Caco-2 (cell line): ENCODE measurements around the gene EFCAB12. TPM values are rescaled to one million over a fixed set of nuclear protein-coding genes. Genes with fewer than 3 reads are reported as not detected.

Source experiments
- BruUV-seq: library from RNA; stranded (reverse); fragments of 400-500 nt; replicated peaks from 2 replicates; lab custom pipeline; 2021; lab: Mats Ljungman, UMichigan
- CTCF ChIA-PET: fragments of 300-600 bp; sonication (Branson Sonifier 250); formaldehyde crosslinking; loops from one replicate; lab custom pipeline; 2022; ENCODE audit warnings: antibody characterized with exemption; lab: Charles Lee
- POLR2A ChIA-PET: fragments of 300-600 bp; sonication (Branson Sonifier 250); formaldehyde crosslinking; loops from one replicate; lab custom pipeline; 2022; ENCODE audit warnings: antibody characterized with exemption; lab: Charles Lee
- DNase-seq, 2 experiments: peaks; one replicate each; pipeline versions ENCODE4 v3.0.0 to v3.0.0-alpha.2; 2020 to 2022
- H3K27me3 ChIP-seq: replicated peaks from 2 replicates; pipeline ENCODE4 v1.6.0; 2011; ENCODE audit warnings: low read length; ENCODE audit not compliant: control insufficient read depth, insufficient read depth
- H3K36me3 ChIP-seq: 2 replicates; pipeline ENCODE4 v1.5.1; 2011; ENCODE audit warnings: low read length; ENCODE audit not compliant: control insufficient read depth, insufficient read depth
- H3K4me1 ChIP-seq: fragments of 250-450 bp; sonication (Bioruptor Pico); 2 replicates; pipeline ENCODE4 v1.5.1; 2020; ENCODE audit warnings: mild to moderate bottlenecking
- H3K4me3 ChIP-seq: 2 replicates; pipeline ENCODE4 v1.5.1; 2011; ENCODE audit warnings: low read depth, mild to moderate bottlenecking, control low read depth, low read length
- H3K9me3 ChIP-seq: fragments of 250-450 bp; sonication (Bioruptor Pico); 2 replicates; pipeline ENCODE4 v1.5.1; 2020; ENCODE audit warnings: mild to moderate bottlenecking, moderate library complexity
- H3K27ac Mint-ChIP-seq: one replicate; pipeline ENCODE4 v1.8.0; 2022; ENCODE audit warnings: mixed read lengths; ENCODE audit not compliant: unreplicated experiment
- H3K27me3 Mint-ChIP-seq: one replicate; pipeline ENCODE4 v1.8.0; 2022; ENCODE audit warnings: mixed read lengths; ENCODE audit not compliant: insufficient read depth, unreplicated experiment
- H3K36me3 Mint-ChIP-seq: one replicate; pipeline ENCODE4 v1.8.0; 2022; ENCODE audit warnings: mild to moderate bottlenecking, mixed read lengths; ENCODE audit not compliant: insufficient read depth, unreplicated experiment
- H3K4me1 Mint-ChIP-seq: one replicate; pipeline ENCODE4 v1.8.0; 2022; ENCODE audit warnings: low read depth, mixed read lengths; ENCODE audit not compliant: unreplicated experiment
- H3K4me3 Mint-ChIP-seq: one replicate; pipeline ENCODE4 v1.8.0; 2022; ENCODE audit warnings: mild to moderate bottlenecking, moderate library complexity, mixed read lengths; ENCODE audit not compliant: unreplicated experiment
- H3K9me3 Mint-ChIP-seq: one replicate; pipeline ENCODE4 v1.8.0; 2022; ENCODE audit warnings: mixed read lengths; ENCODE audit not compliant: unreplicated experiment
- intact Hi-C: fragments of 100-400 bp; cut with micrococcal nuclease; formaldehyde crosslinking; loops from one replicate; pipeline ENCODE4 v1.10.0; 2022; ENCODE audit not compliant: unreplicated experiment
- total RNA-seq: library from RNA; stranded (reverse); gene quantifications from 2 replicates; pipeline ENCODE4 v1.2.3, GENCODE V29; 2022
- TF ChIP-seq, protein P1 (sequence below), 2 experiments: fragments of 200-600 bp in 1 of 2; IDR thresholded peaks; 1 replicate in 1 of 2; 2 replicates in 1 of 2; pipeline versions ENCODE4 v1.5.1 to v1.8.0; 2011 to 2022; ENCODE audit warnings: antibody characterized with exemption in 1 of 2, control low read depth in 1 of 2, inconsistent platforms in 1 of 2, low read depth in 1 of 2, low read length in 1 of 2, mild to moderate bottlenecking in 1 of 2, moderate library complexity in 1 of 2; ENCODE audit not compliant: insufficient read depth in 1 of 2, severe bottlenecking in 1 of 2, unreplicated experiment in 1 of 2

EFCAB12 gene
- total RNA-seq, 1 experiment from 2014 or later, result 0.14 TPM

DNA sequence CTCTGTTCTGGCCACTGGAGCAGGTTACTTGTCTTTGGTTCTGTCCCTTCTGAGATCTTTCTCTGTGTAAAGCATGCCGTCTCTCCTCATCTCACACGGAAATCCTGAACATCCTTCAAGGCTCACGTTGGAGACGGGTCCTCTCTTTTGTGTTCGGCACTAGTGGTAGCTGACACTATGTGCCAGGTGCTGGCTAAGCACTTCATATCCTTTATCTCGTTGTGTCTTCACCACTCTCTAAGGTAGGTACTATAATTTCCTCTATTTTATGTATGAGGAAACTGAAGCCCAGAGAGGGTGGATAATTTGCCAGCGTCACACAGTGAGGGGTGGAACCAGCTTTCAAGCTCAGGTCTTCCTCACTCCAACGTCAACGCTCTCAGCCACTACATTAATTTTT lies 12.8 kb upstream of the EFCAB12 start:
- no TSS peak for BruUV-seq
- ChIA-PET CTCF (interaction anchor here (0.7 kb wide), 1 partner anchor 19 kb away, joined by 3 read pairs; no protein-coding TSS in a partner anchor), POLR2A (interaction anchor here (0.6 to 0.7 kb wide), 2 partner anchors 11 to 41 kb away, joined by 3 to 4 read pairs; no protein-coding TSS in a partner anchor)
- no peak for DNase-seq
- intact Hi-C loops, result no loop called here
- peaks cover 37% of the 10 kb centered on the region for H3K36me3 Mint-ChIP-seq
- TF ChIP-seq, protein P1, sequence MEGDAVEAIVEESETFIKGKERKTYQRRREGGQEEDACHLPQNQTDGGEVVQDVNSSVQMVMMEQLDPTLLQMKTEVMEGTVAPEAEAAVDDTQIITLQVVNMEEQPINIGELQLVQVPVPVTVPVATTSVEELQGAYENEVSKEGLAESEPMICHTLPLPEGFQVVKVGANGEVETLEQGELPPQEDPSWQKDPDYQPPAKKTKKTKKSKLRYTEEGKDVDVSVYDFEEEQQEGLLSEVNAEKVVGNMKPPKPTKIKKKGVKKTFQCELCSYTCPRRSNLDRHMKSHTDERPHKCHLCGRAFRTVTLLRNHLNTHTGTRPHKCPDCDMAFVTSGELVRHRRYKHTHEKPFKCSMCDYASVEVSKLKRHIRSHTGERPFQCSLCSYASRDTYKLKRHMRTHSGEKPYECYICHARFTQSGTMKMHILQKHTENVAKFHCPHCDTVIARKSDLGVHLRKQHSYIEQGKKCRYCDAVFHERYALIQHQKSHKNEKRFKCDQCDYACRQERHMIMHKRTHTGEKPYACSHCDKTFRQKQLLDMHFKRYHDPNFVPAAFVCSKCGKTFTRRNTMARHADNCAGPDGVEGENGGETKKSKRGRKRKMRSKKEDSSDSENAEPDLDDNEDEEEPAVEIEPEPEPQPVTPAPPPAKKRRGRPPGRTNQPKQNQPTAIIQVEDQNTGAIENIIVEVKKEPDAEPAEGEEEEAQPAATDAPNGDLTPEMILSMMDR (IDR thresholded peaks at IDR 0.05; ENCODE audit: insufficient read depth in 1 of 2, low read depth in 1 of 2, low read length in 1 of 2, severe bottlenecking in 1 of 2, unreplicated experiment in 1 of 2), result no peak
- H3K36me3 ChIP-seq, result no peaks in the 10 kb centered on the region
- no peaks in the 10 kb centered on the region for H3K27me3 ChIP-seq
- H3K4me1 Mint-ChIP-seq, result peaks cover 37% of the 10 kb centered on the region
- no peaks in the 10 kb centered on the region for H3K27me3 Mint-ChIP-seq
- H3K4me3 ChIP-seq, result peak overlapping the region; percentile 89; the same call in 1 of the 2 replicates
- H3K9me3 Mint-ChIP-seq, result no peaks in the 10 kb centered on the region
- H3K9me3 ChIP-seq, result no peaks in the 10 kb centered on the region
- peaks cover 32% of the 10 kb centered on the region for H3K4me1 ChIP-seq
- peak overlapping the region; percentile 96 for H3K27ac Mint-ChIP-seq
- peak overlapping the region; percentile 90 for H3K4me3 Mint-ChIP-seq

- TSS peak; percentile 47 for BruUV-seq
- no peak for DNase-seq
These were observed 12.3 kb upstream of the EFCAB12 start for GRCh38 chr3:129440618-129441190.

More at GRCh38 chr3:129440618-129441190, 12.3 kb upstream of the EFCAB12 start:
- peak overlapping the region; percentile 89 for H3K4me3 ChIP-seq
- ChIA-PET POLR2A (interaction anchor here (0.7 to 1.3 kb wide), 3 partner anchors 11 to 41 kb away, joined by 3 to 5 read pairs (median 5); no protein-coding TSS in a partner anchor), CTCF (interaction anchor here (0.6 to 1.8 kb wide), 4 partner anchors 19 to 369 kb away, joined by 3 to 7 read pairs (median 6); no protein-coding TSS in a partner anchor)
- H3K9me3 ChIP-seq, result no peaks in the 10 kb centered on the region
- TF ChIP-seq, protein P1 (IDR thresholded peaks at IDR 0.05; ENCODE audit: insufficient read depth in 1 of 2, low read depth in 1 of 2, low read length in 1 of 2, severe bottlenecking in 1 of 2, unreplicated experiment in 1 of 2), result no peak
- no peaks in the 10 kb centered on the region for H3K36me3 ChIP-seq
- no peaks in the 10 kb centered on the region for H3K27me3 ChIP-seq
- peaks cover 42% of the 10 kb centered on the region for H3K36me3 Mint-ChIP-seq
- peak overlapping the region; percentile 96 for H3K27ac Mint-ChIP-seq
- H3K4me1 Mint-ChIP-seq, result peaks cover 33% of the 10 kb centered on the region
- H3K4me1 ChIP-seq, result peaks cover 27% of the 10 kb centered on the region
- H3K27me3 Mint-ChIP-seq, result no peaks in the 10 kb centered on the region
- H3K9me3 Mint-ChIP-seq, result no peaks in the 10 kb centered on the region
- intact Hi-C loops, result loop anchor here (1.0 kb wide), 1 partner anchor 41 kb away; no protein-coding TSS in a partner anchor
- peak overlapping the region; percentile 90 for H3K4me3 Mint-ChIP-seq
